ENCODE data around the gene NR4A2. TPM values are rescaled to one million over a fixed set of nuclear protein-coding genes. Genes with fewer than 3 reads are reported as not detected.

Gene NR4A2
- total RNA-seq, 2 experiments from 2014 or later, result 0.59 TPM; not detected in 1

DNA sequence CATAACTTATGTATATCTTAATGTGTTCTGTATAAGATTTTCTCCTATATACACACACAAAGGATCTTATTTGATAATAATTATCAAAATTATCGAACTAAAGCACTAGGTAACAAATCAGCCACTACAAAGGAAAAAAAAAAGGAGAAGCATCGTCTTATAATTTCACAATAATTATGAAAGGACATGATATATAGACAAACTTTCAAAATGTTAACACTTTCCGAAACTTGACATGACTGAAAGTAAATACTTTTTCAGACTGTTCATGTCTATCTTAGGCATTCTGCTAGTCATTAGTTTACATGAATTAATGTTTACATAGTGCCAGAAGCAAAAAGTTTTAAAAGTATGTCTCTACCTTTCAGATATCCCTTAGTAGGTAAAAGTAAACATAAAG is 7.3 kb upstream of the NR4A2 start:
- Histone ChIP-seq H3K4me1 (ENCODE audit: insufficient read depth, low read length, poor library complexity, severe bottlenecking) (peaks cover 16% of the 10 kb centered on the region), H3K4me3 (ENCODE audit: low read depth, low read length, poor library complexity, severe bottlenecking) (no peak overlapping the region), H3K9me3 (ENCODE audit: low read length) (no peaks in the 10 kb centered on the region), H3K9me2 (ENCODE audit: insufficient read depth, low read length) (no peaks in the 10 kb centered on the region), H3K27ac (ENCODE audit: low read depth, low read length, poor library complexity, severe bottlenecking) (no peak overlapping the region), H3K4me2 (ENCODE audit: low read length) (no peak overlapping the region), H3K36me3 (ENCODE audit: insufficient read depth, low read length) (no peaks in the 10 kb centered on the region), H3K79me2 (ENCODE audit: insufficient read depth, low read depth, low read length) (no peaks in the 10 kb centered on the region), H2AFZ (ENCODE audit: low read length) (no peak overlapping the region), H4K20me1 (ENCODE audit: insufficient read depth, low read length) (no peaks in the 10 kb centered on the region)
- no TSS peak for BruUV-seq (replicated peaks)
- no peak for DNase-seq (ENCODE audit: low spot score)
- intact Hi-C loops (cut with micrococcal nuclease; ENCODE audit: unreplicated experiment), result no loop called here
- ChIA-PET POLR2A (interaction anchor here (1.0 kb wide), 1 partner anchor 246 kb away, joined by 3 read pairs; no protein-coding TSS in a partner anchor), CTCF (ENCODE audit: unreplicated experiment) (no interaction called here)
- no peak for TF ChIP-seq EZH2phosphoT487 (IDR thresholded peaks at IDR 0.05; ENCODE audit: borderline replicate concordance, low read depth, low read length)
- TF ChIP-seq, protein P1, sequence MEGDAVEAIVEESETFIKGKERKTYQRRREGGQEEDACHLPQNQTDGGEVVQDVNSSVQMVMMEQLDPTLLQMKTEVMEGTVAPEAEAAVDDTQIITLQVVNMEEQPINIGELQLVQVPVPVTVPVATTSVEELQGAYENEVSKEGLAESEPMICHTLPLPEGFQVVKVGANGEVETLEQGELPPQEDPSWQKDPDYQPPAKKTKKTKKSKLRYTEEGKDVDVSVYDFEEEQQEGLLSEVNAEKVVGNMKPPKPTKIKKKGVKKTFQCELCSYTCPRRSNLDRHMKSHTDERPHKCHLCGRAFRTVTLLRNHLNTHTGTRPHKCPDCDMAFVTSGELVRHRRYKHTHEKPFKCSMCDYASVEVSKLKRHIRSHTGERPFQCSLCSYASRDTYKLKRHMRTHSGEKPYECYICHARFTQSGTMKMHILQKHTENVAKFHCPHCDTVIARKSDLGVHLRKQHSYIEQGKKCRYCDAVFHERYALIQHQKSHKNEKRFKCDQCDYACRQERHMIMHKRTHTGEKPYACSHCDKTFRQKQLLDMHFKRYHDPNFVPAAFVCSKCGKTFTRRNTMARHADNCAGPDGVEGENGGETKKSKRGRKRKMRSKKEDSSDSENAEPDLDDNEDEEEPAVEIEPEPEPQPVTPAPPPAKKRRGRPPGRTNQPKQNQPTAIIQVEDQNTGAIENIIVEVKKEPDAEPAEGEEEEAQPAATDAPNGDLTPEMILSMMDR (conservative IDR thresholded peaks at IDR 0.05; ENCODE audit: low read length), result no peak

DNA sequence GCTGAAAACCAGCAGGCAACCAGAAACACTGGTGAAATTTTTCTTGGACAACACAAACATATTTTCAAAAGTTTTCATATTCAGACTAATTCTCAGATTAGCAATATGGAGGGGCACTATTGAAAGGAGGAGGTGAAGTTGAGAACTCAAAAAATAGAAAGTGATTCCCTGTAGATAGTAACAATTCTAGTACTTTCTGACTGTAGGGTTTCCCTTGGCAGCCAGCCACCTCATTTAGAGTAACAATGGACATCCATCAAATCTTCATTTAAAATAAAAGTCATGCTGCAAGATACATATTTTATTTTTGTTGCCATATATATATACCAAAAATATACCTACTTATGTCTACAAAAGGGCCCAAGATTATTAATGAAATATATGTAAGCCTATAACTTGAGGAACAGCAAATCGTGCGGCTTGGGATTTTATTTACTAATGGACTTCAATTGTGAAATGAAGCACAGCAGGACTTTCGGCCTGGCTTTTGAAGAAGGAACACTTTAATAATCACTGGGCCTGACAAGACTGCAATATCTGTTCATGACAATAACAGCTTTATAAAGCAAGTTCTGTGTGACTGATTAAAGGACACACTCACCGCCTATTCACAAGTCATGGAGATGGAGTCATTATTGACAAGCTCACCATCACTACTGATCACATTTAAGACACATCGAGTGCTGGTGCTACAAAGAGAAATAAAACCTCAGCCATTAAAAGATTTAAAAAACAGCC is 6.8 kb upstream of the NR4A2 start:
- Histone ChIP-seq H3K36me3 (ENCODE audit: insufficient read depth, low read length) (no peaks in the 10 kb centered on the region), H3K4me3 (ENCODE audit: low read depth, low read length, poor library complexity, severe bottlenecking) (no peak overlapping the region), H2AFZ (ENCODE audit: low read length) (no peak overlapping the region), H3K9me2 (ENCODE audit: insufficient read depth, low read length) (no peaks in the 10 kb centered on the region), H3K9me3 (ENCODE audit: low read length) (no peaks in the 10 kb centered on the region), H4K20me1 (ENCODE audit: insufficient read depth, low read length) (no peaks in the 10 kb centered on the region), H3K4me2 (ENCODE audit: low read length) (no peak overlapping the region), H3K27ac (ENCODE audit: low read depth, low read length, poor library complexity, severe bottlenecking) (no peak overlapping the region), H3K79me2 (ENCODE audit: insufficient read depth, low read depth, low read length) (no peaks in the 10 kb centered on the region), H3K4me1 (ENCODE audit: insufficient read depth, low read length, poor library complexity, severe bottlenecking) (peaks cover 16% of the 10 kb centered on the region)
- TF ChIP-seq, protein P1 (conservative IDR thresholded peaks at IDR 0.05; ENCODE audit: low read length), result no peak
- TF ChIP-seq EZH2phosphoT487 (IDR thresholded peaks at IDR 0.05; ENCODE audit: borderline replicate concordance, low read depth, low read length), result no peak
- BruUV-seq (replicated peaks), result no TSS peak
- ChIA-PET POLR2A (no interaction called here), CTCF (ENCODE audit: unreplicated experiment) (no interaction called here)
- DNase-seq (ENCODE audit: low spot score), result no peak
- intact Hi-C loops (cut with micrococcal nuclease; ENCODE audit: unreplicated experiment), result no loop called here

DNA sequence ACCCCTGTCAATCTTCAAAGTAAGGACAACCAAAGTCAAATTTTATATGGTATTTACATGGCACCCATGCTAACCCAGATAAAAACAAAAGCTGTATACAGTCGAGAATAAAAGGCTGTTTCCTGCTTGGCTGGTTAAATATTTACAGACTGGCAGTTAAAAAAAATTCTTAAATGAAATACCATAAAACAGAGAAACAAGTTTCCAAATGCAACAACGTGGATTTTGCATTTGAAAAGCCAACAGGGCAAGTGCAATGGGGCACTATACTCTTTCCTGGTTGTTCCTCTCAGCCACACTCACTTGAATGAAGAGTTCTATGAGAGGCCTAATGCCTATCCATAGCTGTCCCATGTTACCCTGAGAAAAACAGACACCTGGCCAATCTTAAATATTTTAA is 6.1 kb upstream of the NR4A2 start:
- no peaks in the 10 kb centered on the region for H3K36me3 ChIP-seq (ENCODE audit: insufficient read depth, low read length)
- POLR2A ChIA-PET, result interaction anchor here (0.6 kb wide), 1 partner anchor 396 kb away, joined by 4 read pairs; no protein-coding TSS in a partner anchor
- no peak overlapping the region for H3K4me3 ChIP-seq (ENCODE audit: low read depth, low read length, poor library complexity, severe bottlenecking)
- no peaks in the 10 kb centered on the region for H4K20me1 ChIP-seq (ENCODE audit: insufficient read depth, low read length)
- CTCF ChIA-PET (ENCODE audit: unreplicated experiment), result no interaction called here
- no peaks in the 10 kb centered on the region for H3K79me2 ChIP-seq (ENCODE audit: insufficient read depth, low read depth, low read length)
- DNase-seq (ENCODE audit: low spot score), result no peak
- H3K4me1 ChIP-seq (ENCODE audit: insufficient read depth, low read length, poor library complexity, severe bottlenecking), result peaks cover 19% of the 10 kb centered on the region
- H3K27ac ChIP-seq (ENCODE audit: low read depth, low read length, poor library complexity, severe bottlenecking), result no peak overlapping the region
- TF ChIP-seq EZH2phosphoT487 (IDR thresholded peaks at IDR 0.05; ENCODE audit: borderline replicate concordance, low read depth, low read length), result no peak
- TF ChIP-seq, protein P1 (conservative IDR thresholded peaks at IDR 0.05; ENCODE audit: low read length), result no peak
- no TSS peak for BruUV-seq (replicated peaks)
- H3K4me2 ChIP-seq (ENCODE audit: low read length), result no peak overlapping the region
- no peaks in the 10 kb centered on the region for H3K9me2 ChIP-seq (ENCODE audit: insufficient read depth, low read length)
- intact Hi-C loops (cut with micrococcal nuclease; ENCODE audit: unreplicated experiment), result no loop called here
- no peaks in the 10 kb centered on the region for H3K9me3 ChIP-seq (ENCODE audit: low read length)
- no peak overlapping the region for H2AFZ ChIP-seq (ENCODE audit: low read length)
